ENCODE data around the gene LRBA. TPM values are rescaled to one million over a fixed set of nuclear protein-coding genes. Genes with fewer than 3 reads are reported as not detected.

Gene LRBA
- total and polyA plus RNA-seq, 2 of the 4 experiments (the other 2 are of a cell fraction) = 10.2 to 51.6 TPM

DNA sequence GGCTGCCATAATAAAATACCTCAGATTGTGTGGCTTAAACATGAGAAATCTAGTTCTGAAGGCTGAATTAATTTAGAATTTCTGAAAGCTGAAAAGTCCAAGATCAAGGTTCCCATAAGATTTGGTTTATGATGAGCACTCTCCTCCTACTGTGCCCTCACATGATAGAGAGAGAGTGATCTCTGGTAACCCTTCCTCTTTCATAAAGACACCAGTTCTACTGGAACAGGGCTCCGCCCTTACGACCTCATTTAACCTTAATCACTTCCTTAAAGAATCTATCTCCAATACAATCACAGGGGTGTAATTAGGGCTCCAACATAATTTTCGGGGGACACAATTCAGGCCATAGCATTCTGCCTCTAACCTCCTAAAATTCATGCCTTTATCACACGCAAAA lies 627.1 kb downstream of the LRBA start:
- DNase-seq (no peak), ATAC-seq (ENCODE audit: low read depth) (no peak)
- no peak overlapping the region for H3K9ac ChIP-seq (ENCODE audit: low read depth, low read length)
- BruUV-seq (replicated peaks) = no TSS peak
- peaks cover 2% of the 10 kb centered on the region; the same call in 1 of the 2 replicates for H3K9me1 ChIP-seq (ENCODE audit: insufficient read depth, low read length)
- POLR2A ChIA-PET (ENCODE audit: unreplicated experiment) = no interaction called here
- H3K23ac ChIP-seq (ENCODE audit: low read depth, low read length) = no peak overlapping the region
- intact Hi-C loops (cut with micrococcal nuclease) (loop anchor here (5.0 kb wide), 1 partner anchor 194 kb away; the partner anchor contains the start of gene MAB21L2), in situ Hi-C loops (cut with MboI; ENCODE audit: low sequenced_read_pairs) (no loop called here), dilution Hi-C loops (cut with HindIII; ENCODE audit: low sequenced_read_pairs, unreplicated experiment) (no loop called here)
- H3K36me3 ChIP-seq (ENCODE audit: control insufficient read depth, insufficient read depth, low read length) = no peaks in the 10 kb centered on the region
- no peaks in the 10 kb centered on the region for H4K20me1 ChIP-seq (ENCODE audit: insufficient read depth, low read length)
- H3K9me3 ChIP-seq (ENCODE audit: control insufficient read depth, insufficient read depth, low read length) = no peaks in the 10 kb centered on the region
- H2BK15ac ChIP-seq (ENCODE audit: low read depth, low read length) = no peak overlapping the region
- H2AK9ac ChIP-seq (replicated peaks; ENCODE audit: low read depth, low read length, poor library complexity) = no peak overlapping the region
- H2BK20ac ChIP-seq (ENCODE audit: low read depth, low read length) = no peak overlapping the region
- H3K4me1 ChIP-seq (ENCODE audit: control insufficient read depth, insufficient read depth, low read length) = peaks cover 2% of the 10 kb centered on the region; the same call in 1 of the 2 replicates
- no peak overlapping the region for H3K27ac ChIP-seq (ENCODE audit: insufficient read depth, low read length)
- 86% methylated on average over 1 of the region's 4 CpGs; no CpG with 5 or more reads in 1 of the 2 experiments for WGBS, 2 experiments (ENCODE audit: extremely low coverage in 2 of 2, insufficient read length in 1 of 2)
- H3K79me1 ChIP-seq (ENCODE audit: low read depth in 1 of 2, low read length in 2 of 2) = no peaks in the 10 kb centered on the region
- no peak overlapping the region for H3K4me2 ChIP-seq (ENCODE audit: low read depth, low read length)
- H3K4me3 ChIP-seq (ENCODE audit: insufficient read depth, low read depth, low read length) = no peak overlapping the region
- H3K4ac ChIP-seq (ENCODE audit: low read depth, low read length) = no peak overlapping the region
- TF ChIP-seq RFX5 (IDR thresholded peaks at IDR 0.05; ENCODE audit: low read depth, low read length) = no peak
- TF ChIP-seq, protein P1, sequence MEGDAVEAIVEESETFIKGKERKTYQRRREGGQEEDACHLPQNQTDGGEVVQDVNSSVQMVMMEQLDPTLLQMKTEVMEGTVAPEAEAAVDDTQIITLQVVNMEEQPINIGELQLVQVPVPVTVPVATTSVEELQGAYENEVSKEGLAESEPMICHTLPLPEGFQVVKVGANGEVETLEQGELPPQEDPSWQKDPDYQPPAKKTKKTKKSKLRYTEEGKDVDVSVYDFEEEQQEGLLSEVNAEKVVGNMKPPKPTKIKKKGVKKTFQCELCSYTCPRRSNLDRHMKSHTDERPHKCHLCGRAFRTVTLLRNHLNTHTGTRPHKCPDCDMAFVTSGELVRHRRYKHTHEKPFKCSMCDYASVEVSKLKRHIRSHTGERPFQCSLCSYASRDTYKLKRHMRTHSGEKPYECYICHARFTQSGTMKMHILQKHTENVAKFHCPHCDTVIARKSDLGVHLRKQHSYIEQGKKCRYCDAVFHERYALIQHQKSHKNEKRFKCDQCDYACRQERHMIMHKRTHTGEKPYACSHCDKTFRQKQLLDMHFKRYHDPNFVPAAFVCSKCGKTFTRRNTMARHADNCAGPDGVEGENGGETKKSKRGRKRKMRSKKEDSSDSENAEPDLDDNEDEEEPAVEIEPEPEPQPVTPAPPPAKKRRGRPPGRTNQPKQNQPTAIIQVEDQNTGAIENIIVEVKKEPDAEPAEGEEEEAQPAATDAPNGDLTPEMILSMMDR (conservative IDR thresholded peaks at IDR 0.05; ENCODE audit: low read depth, low read length) = no peak
- TF ChIP-seq CHD1 (IDR thresholded peaks at IDR 0.05; ENCODE audit: low read depth, low read length) = no peak
- TF ChIP-seq FOS (IDR thresholded peaks at IDR 0.05; ENCODE audit: low read depth, low read length) = no peak
- TF ChIP-seq, protein P2, sequence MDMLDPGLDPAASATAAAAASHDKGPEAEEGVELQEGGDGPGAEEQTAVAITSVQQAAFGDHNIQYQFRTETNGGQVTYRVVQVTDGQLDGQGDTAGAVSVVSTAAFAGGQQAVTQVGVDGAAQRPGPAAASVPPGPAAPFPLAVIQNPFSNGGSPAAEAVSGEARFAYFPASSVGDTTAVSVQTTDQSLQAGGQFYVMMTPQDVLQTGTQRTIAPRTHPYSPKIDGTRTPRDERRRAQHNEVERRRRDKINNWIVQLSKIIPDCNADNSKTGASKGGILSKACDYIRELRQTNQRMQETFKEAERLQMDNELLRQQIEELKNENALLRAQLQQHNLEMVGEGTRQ (IDR thresholded peaks at IDR 0.05; ENCODE audit: low read depth, low read length) = no peak
- no peak for TF ChIP-seq CEBPB (IDR thresholded peaks at IDR 0.05; ENCODE audit: low read depth, low read length)
- no peak for TF ChIP-seq MXI1 (IDR thresholded peaks at IDR 0.05; ENCODE audit: borderline replicate concordance, low read depth, low read length)
- TF ChIP-seq SMC3 (IDR thresholded peaks at IDR 0.05; ENCODE audit: low read depth, low read length) = no peak
- TF ChIP-seq NFE2L2 (IDR thresholded peaks at IDR 0.05; ENCODE audit: low read depth, low read length) = no peak
- no peak for TF ChIP-seq MAFK (IDR thresholded peaks at IDR 0.05; ENCODE audit: low read depth, low read length)
- no peak for TF ChIP-seq POLR2A (IDR thresholded peaks at IDR 0.05; ENCODE audit: low read depth, low read length)
- TF ChIP-seq MAZ (IDR thresholded peaks at IDR 0.05; ENCODE audit: borderline replicate concordance, low read depth, low read length) = no peak
- TF ChIP-seq RAD21 (IDR thresholded peaks at IDR 0.05; ENCODE audit: low read length) = no peak
- no peak for TF ChIP-seq RCOR1 (IDR thresholded peaks at IDR 0.05; ENCODE audit: insufficient replicate concordance, low read length)
- TF ChIP-seq, protein P3, sequence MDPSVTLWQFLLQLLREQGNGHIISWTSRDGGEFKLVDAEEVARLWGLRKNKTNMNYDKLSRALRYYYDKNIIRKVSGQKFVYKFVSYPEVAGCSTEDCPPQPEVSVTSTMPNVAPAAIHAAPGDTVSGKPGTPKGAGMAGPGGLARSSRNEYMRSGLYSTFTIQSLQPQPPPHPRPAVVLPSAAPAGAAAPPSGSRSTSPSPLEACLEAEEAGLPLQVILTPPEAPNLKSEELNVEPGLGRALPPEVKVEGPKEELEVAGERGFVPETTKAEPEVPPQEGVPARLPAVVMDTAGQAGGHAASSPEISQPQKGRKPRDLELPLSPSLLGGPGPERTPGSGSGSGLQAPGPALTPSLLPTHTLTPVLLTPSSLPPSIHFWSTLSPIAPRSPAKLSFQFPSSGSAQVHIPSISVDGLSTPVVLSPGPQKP (IDR thresholded peaks at IDR 0.05; ENCODE audit: borderline replicate concordance, low read depth, low read length) = no peak
- no peak for TF ChIP-seq BHLHE40 (IDR thresholded peaks at IDR 0.05; ENCODE audit: low read depth, low read length)
- H3K18ac ChIP-seq (ENCODE audit: low read depth, low read length) = no peak overlapping the region
- H3K27me3 ChIP-seq (ENCODE audit: control insufficient read depth, insufficient read depth, low read length) = no peaks in the 10 kb centered on the region
- no peak overlapping the region for H4K8ac ChIP-seq (ENCODE audit: low read depth in 2 of 2, low read length in 2 of 2)
- no peak overlapping the region for H3K14ac ChIP-seq (replicated peaks; ENCODE audit: low read depth, low read length)
- no peak overlapping the region for H4K5ac ChIP-seq (ENCODE audit: low read depth, low read length)
- H3K56ac ChIP-seq (ENCODE audit: extremely low read depth, insufficient read depth, low read length) = no peak overlapping the region
- no peak overlapping the region for H4K91ac ChIP-seq (ENCODE audit: insufficient read depth, low read depth, low read length)
- H2BK5ac ChIP-seq (ENCODE audit: low read depth, low read length, poor library complexity, severe bottlenecking) = no peak overlapping the region
- H2BK120ac ChIP-seq (ENCODE audit: low read depth, low read length) = no peak overlapping the region
- no peak overlapping the region for H2AFZ ChIP-seq (replicated peaks; ENCODE audit: low read length, poor library complexity)
- no peak overlapping the region for H2AK5ac ChIP-seq (ENCODE audit: low read depth, low read length)
- CTCF ChIA-PET = no interaction called here
